PC-9 (cell line): ENCODE data around the gene REV1. TPM values are rescaled to one million over a fixed set of nuclear protein-coding genes. Genes with fewer than 3 reads are reported as not detected.

ENCODE experiments used
- BruUV-seq: library from RNA; stranded (reverse); fragments of 400-500 nt; replicated peaks from 2 replicates; lab custom pipeline; 2021; lab: Mats Ljungman, UMichigan
- CTCF ChIA-PET: fragments of 300-600 bp; sonication (Branson Sonifier 250); formaldehyde crosslinking; loops from one replicate; lab custom pipeline; 2022; ENCODE audit warnings: antibody characterized with exemption; lab: Charles Lee
- POLR2A ChIA-PET: fragments of 300-600 bp; sonication (Branson Sonifier 250); formaldehyde crosslinking; loops from one replicate; lab custom pipeline; 2022; ENCODE audit warnings: antibody characterized with exemption; ENCODE audit not compliant: unreplicated experiment; lab: Charles Lee
- DNase-seq, 2 experiments: peaks; one replicate each; pipeline versions ENCODE4 v3.0.0 to v3.0.0-alpha.2; 2015 to 2022; ENCODE audit warnings: mixed read lengths in 1 of 2
- H2AFZ ChIP-seq: fragments of 200-600 bp; sonication (generic); 2 replicates; pipeline ENCODE4 v1.8.1; 2017; ENCODE audit warnings: antibody characterized with exemption
- H3F3A ChIP-seq: fragments of 200-600 bp; sonication (generic); 2 replicates; pipeline ENCODE4 v1.8.1; 2017; ENCODE audit warnings: antibody characterized with exemption, mild to moderate bottlenecking, low read depth; ENCODE audit not compliant: insufficient read depth
- H3K27ac ChIP-seq: fragments of 200-600 bp; sonication (generic); 2 replicates; pipeline ENCODE4 v1.6.1; 2016; ENCODE audit warnings: mixed run types
- H3K27me3 ChIP-seq: fragments of 200-600 bp; sonication (generic); 2 replicates; pipeline ENCODE4 v1.6.1; 2016; ENCODE audit warnings: low read depth, mixed run types; ENCODE audit not compliant: insufficient read depth
- H3K36me3 ChIP-seq: fragments of 200-600 bp; sonication (generic); 2 replicates; pipeline ENCODE4 v1.6.1; 2016; ENCODE audit warnings: low read depth, mixed run types
- H3K4me1 ChIP-seq: fragments of 200-600 bp; sonication (generic); replicated peaks from 2 replicates; pipeline ENCODE4 v1.6.1; 2016; ENCODE audit warnings: mixed run types; ENCODE audit not compliant: insufficient read depth
- H3K4me2 ChIP-seq: fragments of 200-600 bp; sonication (generic); 2 replicates; pipeline ENCODE4 v1.6.1; 2017; ENCODE audit warnings: mixed run types
- H3K4me3 ChIP-seq: fragments of 200-600 bp; sonication (generic); 2 replicates; pipeline ENCODE4 v1.6.1; 2016; ENCODE audit warnings: mixed run types
- H3K79me2 ChIP-seq: fragments of 200-600 bp; sonication (generic); 2 replicates; pipeline ENCODE4 v1.6.1; 2017; ENCODE audit warnings: low read depth, mixed run types
- H3K9me2 ChIP-seq: fragments of 200-600 bp; sonication (generic); 2 replicates; pipeline ENCODE4 v1.8.1; 2017; ENCODE audit warnings: mild to moderate bottlenecking; ENCODE audit not compliant: insufficient read depth
- H3K9me3 ChIP-seq: fragments of 200-600 bp; sonication (generic); 2 replicates; pipeline ENCODE4 v1.8.1; 2016; ENCODE audit warnings: low read depth; ENCODE audit not compliant: insufficient read depth
- H4K20me1 ChIP-seq: fragments of 200-600 bp; sonication (generic); 2 replicates; pipeline ENCODE4 v1.8.1; 2017; ENCODE audit not compliant: insufficient read depth
- EZH2 ChIP-seq: fragments of 200-600 bp; sonication (generic); IDR thresholded peaks from 2 replicates; pipeline ENCODE4 v1.8.0; 2017; ENCODE audit warnings: antibody characterized with exemption, low read depth
- intact Hi-C: fragments of 100-400 bp; cut with micrococcal nuclease; formaldehyde crosslinking; loops from one replicate; pipeline ENCODE4 v1.10.0; 2022; ENCODE audit not compliant: unreplicated experiment
- total RNA-seq: library from RNA; stranded (reverse); gene quantifications from 2 replicates; pipeline ENCODE4 v1.2.3, GENCODE V29; 2021
- TF ChIP-seq, protein P1 (sequence below): fragments of 200-600 bp; sonication (generic); conservative IDR thresholded peaks from 2 replicates; pipeline ENCODE4 v1.6.1; 2017; ENCODE audit warnings: mixed run types, antibody characterized with exemption, mild to moderate bottlenecking, moderate library complexity

REV1 gene
- total RNA-seq, 1 experiment from 2014 or later: 50.5 TPM

DNA sequence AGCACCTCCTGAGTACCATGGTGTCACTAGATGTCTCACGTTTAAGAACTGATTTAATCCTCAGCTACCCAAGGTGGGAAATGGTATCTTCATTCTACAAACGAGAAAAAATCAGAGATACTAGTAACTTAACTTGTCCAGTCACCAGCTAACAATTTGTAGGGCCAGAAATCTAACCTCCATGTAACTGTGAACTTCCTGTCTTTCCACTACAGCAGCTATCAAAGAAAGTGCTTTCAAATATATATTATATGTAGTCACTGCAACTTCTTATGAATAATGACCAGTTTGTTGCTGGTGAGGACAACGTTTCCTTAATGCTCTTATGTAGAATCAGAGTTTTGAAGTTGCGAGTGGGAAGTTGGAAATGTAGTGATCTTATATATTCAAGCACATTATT, 1.9 kb downstream of the REV1 start:
- intact Hi-C loops: loop anchor here (2.0 to 5.0 kb wide), 2 partner anchors 13 to 46 kb away; no protein-coding TSS in a partner anchor

DNA sequence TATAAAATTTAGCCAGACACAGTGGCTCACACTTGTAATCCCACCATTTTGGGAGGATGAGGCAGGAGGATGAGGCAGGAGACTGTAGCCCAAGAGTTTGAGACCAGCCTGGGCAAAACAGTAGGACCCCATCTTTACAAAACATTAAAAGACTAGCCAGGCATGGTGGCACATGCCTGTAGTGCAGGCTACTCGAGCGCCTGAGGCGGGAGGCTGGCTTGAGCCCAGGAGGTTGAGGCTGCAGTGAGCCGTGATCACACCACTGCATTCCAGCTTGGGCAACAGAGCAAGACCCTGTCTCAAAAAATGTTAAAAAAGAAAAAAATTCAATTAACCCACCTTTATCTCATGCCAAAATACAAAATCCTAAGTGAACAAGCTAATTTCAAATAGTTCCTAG, 4.0 kb downstream of the REV1 start:
- H3K4me3 ChIP-seq: no peak overlapping the region
- no peaks in the 10 kb centered on the region for H3K27me3 ChIP-seq
- POLR2A ChIA-PET: no interaction called here
- no peak overlapping the region for H3K27ac ChIP-seq
- CTCF ChIA-PET: interaction anchor here (0.7 kb wide), 1 partner anchor 1073 kb away, joined by 3 read pairs; no protein-coding TSS in a partner anchor
- no peaks in the 10 kb centered on the region for H3K9me3 ChIP-seq
- no peaks in the 10 kb centered on the region for H3K9me2 ChIP-seq
- H3K4me2 ChIP-seq: no peak overlapping the region
- intact Hi-C loops: loop anchor here (5.0 kb wide), 1 partner anchor 44 kb away; no protein-coding TSS in a partner anchor
- no peak overlapping the region for H2AFZ ChIP-seq
- peaks cover 84% of the 10 kb centered on the region for H3K79me2 ChIP-seq
- no peak for TF ChIP-seq EZH2
- TF ChIP-seq, protein P1, sequence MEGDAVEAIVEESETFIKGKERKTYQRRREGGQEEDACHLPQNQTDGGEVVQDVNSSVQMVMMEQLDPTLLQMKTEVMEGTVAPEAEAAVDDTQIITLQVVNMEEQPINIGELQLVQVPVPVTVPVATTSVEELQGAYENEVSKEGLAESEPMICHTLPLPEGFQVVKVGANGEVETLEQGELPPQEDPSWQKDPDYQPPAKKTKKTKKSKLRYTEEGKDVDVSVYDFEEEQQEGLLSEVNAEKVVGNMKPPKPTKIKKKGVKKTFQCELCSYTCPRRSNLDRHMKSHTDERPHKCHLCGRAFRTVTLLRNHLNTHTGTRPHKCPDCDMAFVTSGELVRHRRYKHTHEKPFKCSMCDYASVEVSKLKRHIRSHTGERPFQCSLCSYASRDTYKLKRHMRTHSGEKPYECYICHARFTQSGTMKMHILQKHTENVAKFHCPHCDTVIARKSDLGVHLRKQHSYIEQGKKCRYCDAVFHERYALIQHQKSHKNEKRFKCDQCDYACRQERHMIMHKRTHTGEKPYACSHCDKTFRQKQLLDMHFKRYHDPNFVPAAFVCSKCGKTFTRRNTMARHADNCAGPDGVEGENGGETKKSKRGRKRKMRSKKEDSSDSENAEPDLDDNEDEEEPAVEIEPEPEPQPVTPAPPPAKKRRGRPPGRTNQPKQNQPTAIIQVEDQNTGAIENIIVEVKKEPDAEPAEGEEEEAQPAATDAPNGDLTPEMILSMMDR: no peak
- peaks cover 5% of the 10 kb centered on the region; the same call in 1 of the 2 replicates for H3K36me3 ChIP-seq
- DNase-seq: no peak
- peaks cover 17% of the 10 kb centered on the region for H3K4me1 ChIP-seq
- H3F3A ChIP-seq: peaks cover 8% of the 10 kb centered on the region; the same call in 1 of the 2 replicates
- BruUV-seq: no TSS peak
- peaks cover 80% of the 10 kb centered on the region for H4K20me1 ChIP-seq

More for the DNA sequence above, 1.9 kb downstream of the REV1 start:
- BruUV-seq: no TSS peak
- Histone ChIP-seq H3K4me1 (peaks cover 19% of the 10 kb centered on the region), H3K9me3 (no peaks in the 10 kb centered on the region), H3K79me2 (peaks cover 64% of the 10 kb centered on the region), H3K9me2 (no peaks in the 10 kb centered on the region), H3K36me3 (peaks cover 5% of the 10 kb centered on the region; the same call in 1 of the 2 replicates), H3K4me3 (peak overlapping the region; percentile 77), H2AFZ (no peak overlapping the region), H3K4me2 (peak overlapping the region; percentile 84), H3F3A (peaks cover 8% of the 10 kb centered on the region; the same call in 1 of the 2 replicates), H3K27me3 (no peaks in the 10 kb centered on the region), H3K27ac (no peak overlapping the region), H4K20me1 (peaks cover 60% of the 10 kb centered on the region)
- TF ChIP-seq, protein P1: no peak
- TF ChIP-seq EZH2: no peak
- CTCF ChIA-PET: no interaction called here
- DNase-seq: no peak
- POLR2A ChIA-PET: interaction anchor here (0.5 kb wide), 1 partner anchor 619 kb away, joined by 4 read pairs; no protein-coding TSS in a partner anchor

DNA sequence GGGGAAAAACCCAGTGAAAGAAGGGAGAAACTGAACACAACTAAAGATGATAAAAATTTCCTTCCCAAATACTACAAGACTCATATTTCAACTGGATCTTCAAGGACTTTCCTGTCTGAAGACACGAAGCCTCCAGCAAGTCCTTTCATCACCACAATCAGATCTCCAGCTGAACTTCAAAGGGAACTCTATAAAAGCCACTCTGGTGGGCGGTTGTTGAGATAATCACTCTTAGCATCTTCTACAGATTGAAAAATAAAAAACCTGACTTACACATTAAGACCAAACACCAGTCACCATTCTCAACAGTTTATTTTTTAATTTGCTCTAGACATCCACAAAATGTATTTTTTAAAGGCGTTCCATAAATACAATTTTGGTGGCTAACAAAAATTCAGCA, 4.4 kb downstream of the REV1 start:
- CTCF ChIA-PET: no interaction called here
- Histone ChIP-seq H3K27ac (no peak overlapping the region), H3F3A (peaks cover 8% of the 10 kb centered on the region; the same call in 1 of the 2 replicates), H3K27me3 (no peaks in the 10 kb centered on the region), H3K4me3 (no peak overlapping the region), H3K4me1 (peaks cover 12% of the 10 kb centered on the region), H3K36me3 (peaks cover 5% of the 10 kb centered on the region; the same call in 1 of the 2 replicates), H3K9me3 (no peaks in the 10 kb centered on the region), H3K9me2 (no peaks in the 10 kb centered on the region), H2AFZ (no peak overlapping the region), H3K4me2 (no peak overlapping the region), H4K20me1 (peaks cover 81% of the 10 kb centered on the region), H3K79me2 (peaks cover 88% of the 10 kb centered on the region)
- intact Hi-C loops: loop anchor here (5.0 kb wide), 1 partner anchor 43 kb away; no protein-coding TSS in a partner anchor
- TF ChIP-seq, protein P1: no peak
- TF ChIP-seq EZH2: no peak
- POLR2A ChIA-PET: interaction anchor here (0.7 kb wide), 1 partner anchor 149 kb away, joined by 4 read pairs; no protein-coding TSS in a partner anchor
- peak in 1 of 2 experiments; percentile 9 for DNase-seq
- no TSS peak for BruUV-seq
